ENCODE measurements around the gene UNC93B1.

Gene UNC93B1

GRCh38 chr11:68003846-68004550 is at the start of gene UNC93B1:
UNC93B1 (minus strand) TSS chr11:68004097; CDS start chr11:68004043, 54 bp downstream.
- peak within 1 kb of the TSS; percentile 47 for H3K4me3 ChIP-seq (ENCODE audit: low read length)
- DNase-seq (ENCODE audit: low read depth) = peak; percentile 81
- TF ChIP-seq CTCF (IDR thresholded peaks at IDR 0.05; ENCODE audit: insufficient read depth, low read depth, low read length, missing control alignments) = no peak

GRCh38 chr11:68053117-68053516 is 49.2 kb upstream of the UNC93B1 start:
- H3K4me3 ChIP-seq (ENCODE audit: low read length) = no peak overlapping the region
- no peak for TF ChIP-seq CTCF (IDR thresholded peaks at IDR 0.05; ENCODE audit: insufficient read depth, low read depth, low read length, missing control alignments)
- no peak for DNase-seq (ENCODE audit: low read depth)

GRCh38 chr11:68052137-68052873 is 48.4 kb upstream of the UNC93B1 start:
- DNase-seq (ENCODE audit: low read depth) = no peak
- no peak for TF ChIP-seq CTCF (IDR thresholded peaks at IDR 0.05; ENCODE audit: insufficient read depth, low read depth, low read length, missing control alignments)

GRCh38 chr11:68051191-68052136 is 47.6 kb upstream of the UNC93B1 start:
- DNase-seq (ENCODE audit: low read depth) = no peak
- H3K4me3 ChIP-seq (ENCODE audit: low read length) = no peak overlapping the region
- no peak for TF ChIP-seq CTCF (IDR thresholded peaks at IDR 0.05; ENCODE audit: insufficient read depth, low read depth, low read length, missing control alignments)

More at GRCh38 chr11:68052137-68052873, 48.4 kb upstream of the UNC93B1 start:
- H3K4me3 ChIP-seq (ENCODE audit: low read length) = no peak overlapping the region

GRCh38 chr11:68050371-68050841 is 46.5 kb upstream of the UNC93B1 start:
- no peak overlapping the region for H3K4me3 ChIP-seq (ENCODE audit: low read length)
- no peak for TF ChIP-seq CTCF (IDR thresholded peaks at IDR 0.05; ENCODE audit: insufficient read depth, low read depth, low read length, missing control alignments)
- DNase-seq (ENCODE audit: low read depth) = no peak

- no peak for DNase-seq (ENCODE audit: low read depth)
- no peak overlapping the region for H3K4me3 ChIP-seq (ENCODE audit: low read length)
- no peak for TF ChIP-seq CTCF (IDR thresholded peaks at IDR 0.05; ENCODE audit: insufficient read depth, low read depth, low read length, missing control alignments)
These were observed 45.8 kb upstream of the UNC93B1 start for GRCh38 chr11:68049509-68050370.

Data from epithelial cell of esophagus (primary cell).